ENCODE results near the gene PLA2G2C. TPM values are rescaled to one million over a fixed set of nuclear protein-coding genes. Genes with fewer than 3 reads are reported as not detected.

PLA2G2C gene
- total and polyA plus RNA-seq, 2 experiments from 2014 or later: not detected

DNA sequence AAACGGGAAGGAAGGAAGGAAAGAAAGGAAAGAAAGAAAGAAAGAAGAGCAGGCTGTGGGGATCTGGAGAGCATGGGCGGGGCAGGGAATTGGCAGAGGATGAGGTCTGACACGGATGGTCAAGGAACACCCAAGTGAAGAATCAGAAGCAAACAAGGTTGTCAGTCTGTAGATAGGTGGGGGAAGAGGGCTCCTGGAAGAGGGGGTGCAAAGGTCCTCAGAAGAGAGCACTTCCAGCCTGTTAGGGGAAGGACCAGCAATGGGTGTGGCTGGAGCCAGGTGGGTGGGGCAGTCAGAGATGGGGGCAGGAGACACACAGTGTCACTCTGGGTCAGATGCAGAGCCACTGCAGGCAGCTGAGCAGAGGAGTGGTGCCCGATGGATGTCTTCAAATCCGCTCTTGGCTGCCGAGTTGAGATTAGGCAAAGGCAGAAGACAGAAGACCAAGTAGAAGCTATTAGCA, 11.0 kb upstream of the PLA2G2C start:
- Histone ChIP-seq H3K4me3 (no peak overlapping the region), H3K27me3 (peaks cover 7% of the 10 kb centered on the region), H3K36me3 (no peaks in the 10 kb centered on the region), H3K27ac (no peak overlapping the region), H3K4me1 (ENCODE audit: low read depth) (peaks cover 15% of the 10 kb centered on the region), H3K9me3 (ENCODE audit: low read depth) (no peaks in the 10 kb centered on the region)
- TF ChIP-seq CTCF (IDR thresholded peaks at IDR 0.05; ENCODE audit: low read depth, low read length): no peak
- DNase-seq (ENCODE audit: low read depth in 1 of 2, low spot score in 1 of 2): no peak

DNA sequence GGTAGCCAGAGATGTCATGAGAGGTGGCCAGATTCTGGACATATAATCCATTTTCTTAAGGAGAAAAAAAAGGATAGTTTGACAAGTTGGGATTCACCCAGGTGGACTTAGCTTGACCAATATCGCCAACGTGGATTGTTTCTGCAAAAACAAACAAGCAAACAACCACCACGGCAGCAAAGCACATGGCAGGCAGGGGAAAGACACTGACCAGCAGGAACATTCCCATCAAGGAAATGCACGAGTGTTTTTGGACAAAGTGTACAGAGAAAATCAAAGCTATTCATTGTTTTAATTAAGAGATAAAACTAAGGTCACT, 9.1 kb upstream of the PLA2G2C start:
- no peaks in the 10 kb centered on the region for H3K36me3 ChIP-seq
- H3K4me1 ChIP-seq (ENCODE audit: low read depth): peaks cover 15% of the 10 kb centered on the region
- no peak overlapping the region for H3K27ac ChIP-seq
- H3K27me3 ChIP-seq: no peaks in the 10 kb centered on the region
- no peak for TF ChIP-seq CTCF (IDR thresholded peaks at IDR 0.05; ENCODE audit: low read depth, low read length)
- H3K9me3 ChIP-seq (ENCODE audit: low read depth): no peaks in the 10 kb centered on the region
- H3K4me3 ChIP-seq: no peak overlapping the region
- no peak for DNase-seq (ENCODE audit: low read depth in 1 of 2, low spot score in 1 of 2)

DNA sequence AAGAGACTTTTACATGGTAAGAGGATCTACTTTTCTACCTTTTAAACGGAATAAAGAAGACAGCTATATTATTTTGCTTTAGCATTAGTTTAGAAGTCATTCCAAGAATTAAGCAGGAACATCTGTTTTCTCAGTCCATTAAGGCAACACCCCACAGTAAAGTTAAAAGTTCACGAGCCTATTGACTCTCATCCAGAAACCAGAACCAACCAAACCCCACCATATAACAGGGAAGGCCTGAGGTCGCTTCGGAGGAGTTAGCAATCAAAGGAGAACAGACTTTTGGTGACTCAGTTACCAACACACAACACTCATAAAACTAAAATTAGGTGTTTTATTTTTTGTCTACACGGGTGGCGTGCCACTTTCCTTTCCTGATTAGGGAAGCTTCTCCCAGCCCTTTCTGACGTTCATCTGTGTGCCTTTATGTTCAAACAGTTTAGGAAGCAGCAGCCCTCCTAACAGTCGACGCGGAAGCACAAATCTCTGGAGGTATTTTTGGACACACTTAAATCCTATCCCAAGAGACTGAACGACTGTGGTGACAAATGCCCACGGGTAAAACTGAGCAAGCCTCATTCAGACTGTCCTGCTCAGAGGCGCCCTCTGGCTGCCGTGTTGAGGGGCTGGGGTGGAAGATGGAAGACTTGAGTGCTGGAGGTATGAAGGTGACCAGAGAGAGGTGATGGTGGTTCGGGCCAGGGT, 8.6 kb upstream of the PLA2G2C start:
- H3K4me1 ChIP-seq (ENCODE audit: low read depth): peaks cover 15% of the 10 kb centered on the region
- H3K36me3 ChIP-seq: no peaks in the 10 kb centered on the region
- H3K4me3 ChIP-seq: no peak overlapping the region
- H3K27ac ChIP-seq: peak overlapping the region; percentile 14
- TF ChIP-seq CTCF (IDR thresholded peaks at IDR 0.05; ENCODE audit: low read depth, low read length): peak; percentile 97
- no peaks in the 10 kb centered on the region for H3K27me3 ChIP-seq
- DNase-seq (ENCODE audit: low read depth in 1 of 2, low spot score in 1 of 2): peak; percentile 67 to 84
- H3K9me3 ChIP-seq (ENCODE audit: low read depth): no peaks in the 10 kb centered on the region

DNA sequence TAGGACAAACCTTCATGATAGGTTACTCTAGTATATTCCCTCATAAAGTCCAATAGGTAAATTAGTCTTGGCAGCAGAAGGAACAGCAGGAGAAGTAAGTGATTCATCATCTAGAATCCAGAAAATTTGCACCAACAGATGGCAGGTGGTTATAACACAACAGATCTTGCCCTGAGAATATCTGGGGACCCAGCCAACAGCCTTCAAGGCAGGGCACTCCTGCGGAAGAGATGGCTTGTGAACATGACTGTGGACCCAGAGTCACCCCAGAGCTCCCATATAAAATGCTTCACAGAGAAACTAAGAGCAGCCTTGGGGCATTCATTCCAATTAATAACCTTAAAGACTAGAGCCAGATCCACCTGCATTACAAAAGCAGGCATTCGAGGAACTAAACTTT, 7.9 kb upstream of the PLA2G2C start:
- H3K27me3 ChIP-seq: no peaks in the 10 kb centered on the region
- TF ChIP-seq CTCF (IDR thresholded peaks at IDR 0.05; ENCODE audit: low read depth, low read length): no peak
- H3K27ac ChIP-seq: no peak overlapping the region
- peaks cover 12% of the 10 kb centered on the region for H3K4me1 ChIP-seq (ENCODE audit: low read depth)
- H3K36me3 ChIP-seq: no peaks in the 10 kb centered on the region
- no peak overlapping the region for H3K4me3 ChIP-seq
- no peak for DNase-seq (ENCODE audit: low read depth in 1 of 2, low spot score in 1 of 2)
- H3K9me3 ChIP-seq (ENCODE audit: low read depth): no peaks in the 10 kb centered on the region

DNA sequence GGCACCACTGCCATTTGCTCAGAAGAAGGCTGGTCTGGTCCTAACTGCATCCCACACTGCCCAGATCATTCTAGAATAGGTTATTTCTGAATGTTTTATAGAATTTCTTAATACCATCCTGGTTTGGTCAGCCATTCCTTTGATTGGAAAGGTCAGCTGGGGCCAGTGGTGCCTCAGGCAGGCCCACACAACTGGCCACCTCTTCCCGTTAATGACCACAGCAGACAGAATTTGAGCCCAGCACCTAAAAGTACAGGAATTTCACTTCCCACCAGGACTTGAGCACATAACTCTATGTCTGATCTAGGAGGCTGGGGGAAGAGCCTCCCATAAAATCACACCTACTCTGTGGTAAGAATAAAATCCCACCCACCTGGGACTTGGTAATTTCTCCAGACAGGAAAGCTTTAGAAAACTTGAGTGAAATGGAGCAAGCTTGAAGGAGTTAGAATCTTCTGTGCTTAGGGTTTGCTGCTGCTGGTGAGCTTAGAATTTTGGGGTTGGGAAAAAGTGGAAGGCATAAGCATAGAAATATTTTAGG, 6.6 kb upstream of the PLA2G2C start:
- no peak for DNase-seq (ENCODE audit: low read depth in 1 of 2, low spot score in 1 of 2)
- H3K27ac ChIP-seq: no peak overlapping the region
- TF ChIP-seq CTCF (IDR thresholded peaks at IDR 0.05; ENCODE audit: low read depth, low read length): no peak
- no peaks in the 10 kb centered on the region for H3K27me3 ChIP-seq
- peaks cover 7% of the 10 kb centered on the region for H3K4me1 ChIP-seq (ENCODE audit: low read depth)
- no peaks in the 10 kb centered on the region for H3K9me3 ChIP-seq (ENCODE audit: low read depth)
- no peaks in the 10 kb centered on the region for H3K36me3 ChIP-seq
- H3K4me3 ChIP-seq: no peak overlapping the region
